H9 (cell line): Measurements from ENCODE around the gene ZNF221. TPM values are rescaled to one million over a fixed set of nuclear protein-coding genes. Genes with fewer than 3 reads are reported as not detected.

ENCODE experiments used
- DNase-seq: peaks from one replicate; pipeline ENCODE4 v3.0.0-alpha.2; 2017
- H2AFZ ChIP-seq: one replicate; pipeline ENCODE4 v1.6.1; 2013; ENCODE audit warnings: mild to moderate bottlenecking, low read length, control low read depth, moderate library complexity
- H2AK5ac ChIP-seq: 2 replicates; pipeline ENCODE4 v1.6.1; 2013; ENCODE audit warnings: low read length, control low read depth, mixed read lengths; ENCODE audit not compliant: insufficient read length
- H2BK120ac ChIP-seq: one replicate; pipeline ENCODE4 v1.6.1; 2013; ENCODE audit warnings: low read depth, mild to moderate bottlenecking, low read length, control low read depth, inconsistent platforms; ENCODE audit not compliant: poor library complexity, severe bottlenecking
- H2BK12ac ChIP-seq: 2 replicates; pipeline ENCODE4 v1.6.1; 2013; ENCODE audit warnings: low read length, control low read depth, mixed read lengths, low read depth; ENCODE audit not compliant: insufficient read length
- H2BK15ac ChIP-seq: 2 replicates; pipeline ENCODE4 v1.6.1; 2013; ENCODE audit warnings: low read depth, low read length, control low read depth
- H2BK20ac ChIP-seq: one replicate; pipeline ENCODE4 v1.6.1; 2013; ENCODE audit warnings: low read depth, mild to moderate bottlenecking, low read length, control low read depth, inconsistent platforms; ENCODE audit not compliant: poor library complexity, severe bottlenecking
- H2BK5ac ChIP-seq: 2 replicates; pipeline ENCODE4 v1.6.1; 2013; ENCODE audit warnings: low read length, control low read depth, mixed read lengths; ENCODE audit not compliant: insufficient read length
- H3K14ac ChIP-seq: 2 replicates; pipeline ENCODE4 v1.6.1; 2013; ENCODE audit warnings: low read length, control low read depth; ENCODE audit not compliant: insufficient read depth
- H3K18ac ChIP-seq: 2 replicates; pipeline ENCODE4 v1.6.1; 2013; ENCODE audit warnings: low read depth, mild to moderate bottlenecking, mixed read lengths, low read length, control low read depth; ENCODE audit not compliant: insufficient read length
- H3K23ac ChIP-seq: 2 replicates; pipeline ENCODE4 v1.6.1; 2013; ENCODE audit warnings: low read length, control low read depth, mixed read lengths, low read depth; ENCODE audit not compliant: insufficient read length
- H3K23me2 ChIP-seq: 2 replicates; pipeline ENCODE4 v1.6.1; 2013; ENCODE audit warnings: low read depth, mild to moderate bottlenecking, mixed read lengths, low read length, control low read depth; ENCODE audit not compliant: insufficient read length, poor library complexity, severe bottlenecking
- H3K27ac ChIP-seq: 2 replicates; pipeline ENCODE4 v1.5.1; 2013; ENCODE audit warnings: low read length, control low read depth, mixed read lengths, low read depth; ENCODE audit not compliant: insufficient read length
- H3K27me3 ChIP-seq: 2 replicates; pipeline ENCODE4 v1.6.1; 2013; ENCODE audit warnings: low read length, control low read depth, inconsistent platforms; ENCODE audit not compliant: insufficient read depth
- H3K4ac ChIP-seq: 2 replicates; pipeline ENCODE4 v1.6.1; 2013; ENCODE audit warnings: low read depth, mild to moderate bottlenecking, control low read depth, inconsistent platforms, low read length, moderate library complexity
- H3K4me1 ChIP-seq: 2 replicates; pipeline ENCODE4 v1.6.1; 2013; ENCODE audit warnings: low read length, control low read depth, inconsistent platforms; ENCODE audit not compliant: insufficient read depth
- H3K4me2 ChIP-seq: 2 replicates; pipeline ENCODE4 v1.6.1; 2013; ENCODE audit warnings: low read length, control low read depth, mixed read lengths; ENCODE audit not compliant: insufficient read length, insufficient read depth
- H3K56ac ChIP-seq: 2 replicates; pipeline ENCODE4 v1.6.1; 2013; ENCODE audit warnings: low read depth, mild to moderate bottlenecking, mixed read lengths, low read length, control low read depth; ENCODE audit not compliant: insufficient read length
- H3K79me1 ChIP-seq: 2 replicates; pipeline ENCODE4 v1.6.1; 2013; ENCODE audit warnings: low read depth, mild to moderate bottlenecking, moderate library complexity, low read length, control low read depth, inconsistent platforms; ENCODE audit not compliant: insufficient read depth, poor library complexity, severe bottlenecking
- H3K79me2 ChIP-seq: 2 replicates; pipeline ENCODE4 v1.6.1; 2013; ENCODE audit warnings: low read length, control low read depth, inconsistent platforms; ENCODE audit not compliant: insufficient read depth
- H3K9ac ChIP-seq: 2 replicates; pipeline ENCODE4 v1.6.1; 2013; ENCODE audit warnings: low read length, control low read depth, mixed read lengths; ENCODE audit not compliant: insufficient read length; ENCODE audit errors: extremely low read depth
- H3K9me3 ChIP-seq: one replicate; pipeline ENCODE4 v1.6.1; 2013; ENCODE audit warnings: low read depth, low read length, inconsistent platforms; ENCODE audit not compliant: control insufficient read depth
- H3T11ph ChIP-seq: one replicate; pipeline ENCODE4 v1.6.1; 2013; ENCODE audit warnings: mild to moderate bottlenecking, low read length, control low read depth, inconsistent platforms
- H4K20me1 ChIP-seq: one replicate; pipeline ENCODE4 v1.6.1; 2013; ENCODE audit not compliant: control insufficient read depth, insufficient read length, insufficient read depth
- H4K5ac ChIP-seq: 2 replicates; pipeline ENCODE4 v1.6.1; 2013; ENCODE audit warnings: low read depth, mild to moderate bottlenecking, mixed read lengths, low read length, control low read depth; ENCODE audit not compliant: insufficient read length
- H4K8ac ChIP-seq: replicated peaks from 2 replicates; pipeline ENCODE4 v1.6.1; 2013; ENCODE audit warnings: low read length, control low read depth, mixed read lengths, low read depth; ENCODE audit not compliant: insufficient read length
- H4K91ac ChIP-seq: 2 replicates; pipeline ENCODE4 v1.6.1; 2013; ENCODE audit warnings: low read depth, mild to moderate bottlenecking, moderate library complexity, mixed read lengths, low read length, control low read depth; ENCODE audit not compliant: insufficient read length
- H3K27ac Mint-ChIP-seq, 3 experiments: 2 replicates in 2 of 3; 3 replicates in 1 of 3; pipeline ENCODE4 v1.8.0; 2020 to 2021; ENCODE audit warnings: mixed read lengths in 3 of 3, mild to moderate bottlenecking in 1 of 3, moderate library complexity in 1 of 3
- H3K27me3 Mint-ChIP-seq: 2 replicates; pipeline ENCODE4 v1.8.0; 2021; ENCODE audit warnings: low read depth, mild to moderate bottlenecking, moderate library complexity, mixed read lengths
- H3K36me3 Mint-ChIP-seq, 3 experiments: 2 replicates in 2 of 3; 3 replicates in 1 of 3; pipeline ENCODE4 v1.8.0; 2020 to 2021; ENCODE audit warnings: low read depth in 3 of 3, mixed read lengths in 3 of 3; ENCODE audit not compliant: insufficient read depth in 1 of 3
- H3K4me1 Mint-ChIP-seq, 2 experiments: 2 replicates each; pipeline ENCODE4 v1.8.0; 2020; ENCODE audit warnings: mixed read lengths in 2 of 2
- H3K4me3 Mint-ChIP-seq, 2 experiments: 2 replicates in 1 of 2; 3 replicates in 1 of 2; pipeline ENCODE4 v1.8.0; 2020 to 2021; ENCODE audit warnings: mild to moderate bottlenecking in 2 of 2, mixed read lengths in 2 of 2, moderate library complexity in 1 of 2
- H3K9me3 Mint-ChIP-seq, 2 experiments: 2 replicates in 1 of 2; 3 replicates in 1 of 2; pipeline ENCODE4 v1.8.0; 2020; ENCODE audit warnings: mild to moderate bottlenecking in 2 of 2, mixed read lengths in 2 of 2, moderate library complexity in 1 of 2
- WGBS: extraction: QIAGEN DNeasy Blood & Tissue Kit; methylation state at CpG from one replicate; pipeline ENCODE4 v1.1.7; 2013; ENCODE audit warnings: missing lambda C conversion rate, low lambda C conversion rate, mixed read lengths; ENCODE audit not compliant: insufficient read length; ENCODE audit errors: extremely low coverage; 5-methylcytosine and 5-hydroxymethylcytosine counted together
- total RNA-seq: library from RNA; stranded (reverse); gene quantifications from 2 replicates; pipeline ENCODE4 v1.2.1, GENCODE V29; 2021
- TF ChIP-seq, protein P1 (sequence below): fragments of 200-600 bp; sonication (generic); conservative IDR thresholded peaks from 3 replicates; pipeline ENCODE4 v1.8.0; 2021; ENCODE audit warnings: antibody characterized with exemption, mild to moderate bottlenecking

Gene ZNF221
- total RNA-seq, 1 experiment from 2014 or later: 8.0 TPM

DNA sequence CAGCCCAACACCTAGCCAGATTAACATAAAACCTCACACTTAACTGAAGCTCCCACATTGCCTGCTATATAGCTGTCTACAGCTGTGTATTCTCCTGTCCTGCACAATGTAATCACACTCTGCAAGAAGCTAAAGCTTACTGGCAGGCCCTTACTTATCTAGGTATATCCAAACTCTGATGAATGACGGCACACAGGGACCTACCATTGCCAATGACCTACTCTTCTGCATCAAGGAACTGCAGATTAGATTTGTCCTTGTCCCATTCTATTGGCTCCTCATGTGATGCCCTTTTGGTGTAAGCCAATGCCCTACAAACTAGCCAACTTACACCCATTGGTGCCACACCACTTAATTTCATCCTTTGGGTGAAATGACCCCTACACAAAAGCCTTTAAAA is 42.4 kb upstream of the ZNF221 start:
- H3T11ph ChIP-seq: no peak overlapping the region
- no peak overlapping the region for H2AFZ ChIP-seq
- peaks cover 5% of the 10 kb centered on the region for H3K27me3 Mint-ChIP-seq
- no peaks in the 10 kb centered on the region for H3K4me1 Mint-ChIP-seq
- no peak overlapping the region for H2BK12ac ChIP-seq
- no peak overlapping the region for H3K56ac ChIP-seq
- H4K8ac ChIP-seq: no peak overlapping the region
- no peak overlapping the region for H2BK5ac ChIP-seq
- H4K5ac ChIP-seq: no peak overlapping the region
- no peaks in the 10 kb centered on the region for H3K27me3 ChIP-seq
- no peak overlapping the region for H3K14ac ChIP-seq
- no peak overlapping the region for H3K23ac ChIP-seq
- peaks cover 76 to 85% of the 10 kb centered on the region in 2 experiments for H3K9me3 Mint-ChIP-seq
- no peaks in the 10 kb centered on the region for H3K79me2 ChIP-seq
- H2BK20ac ChIP-seq: no peak overlapping the region
- H3K4ac ChIP-seq: no peak overlapping the region
- H3K9ac ChIP-seq: no peak overlapping the region
- no peak overlapping the region for H3K4me2 ChIP-seq
- no peak overlapping the region for H2AK5ac ChIP-seq
- no peak overlapping the region for H3K27ac Mint-ChIP-seq
- peaks cover 47% of the 10 kb centered on the region for H3K9me3 ChIP-seq
- H2BK120ac ChIP-seq: no peak overlapping the region
- WGBS: no CpG with 5 or more reads among the region's 1 CpG
- H3K79me1 ChIP-seq: no peaks in the 10 kb centered on the region
- no peak for DNase-seq
- H4K20me1 ChIP-seq: no peaks in the 10 kb centered on the region
- no peak overlapping the region for H3K27ac ChIP-seq
- no peaks in the 10 kb centered on the region for H3K4me1 ChIP-seq
- H4K91ac ChIP-seq: no peak overlapping the region
- peaks cover 36 to 60% (median 43%) of the 10 kb centered on the region in 3 experiments for H3K36me3 Mint-ChIP-seq
- H3K18ac ChIP-seq: no peak overlapping the region
- H3K4me3 Mint-ChIP-seq: no peak overlapping the region
- no peaks in the 10 kb centered on the region for H3K23me2 ChIP-seq
- no peak overlapping the region for H2BK15ac ChIP-seq
- TF ChIP-seq, protein P1, sequence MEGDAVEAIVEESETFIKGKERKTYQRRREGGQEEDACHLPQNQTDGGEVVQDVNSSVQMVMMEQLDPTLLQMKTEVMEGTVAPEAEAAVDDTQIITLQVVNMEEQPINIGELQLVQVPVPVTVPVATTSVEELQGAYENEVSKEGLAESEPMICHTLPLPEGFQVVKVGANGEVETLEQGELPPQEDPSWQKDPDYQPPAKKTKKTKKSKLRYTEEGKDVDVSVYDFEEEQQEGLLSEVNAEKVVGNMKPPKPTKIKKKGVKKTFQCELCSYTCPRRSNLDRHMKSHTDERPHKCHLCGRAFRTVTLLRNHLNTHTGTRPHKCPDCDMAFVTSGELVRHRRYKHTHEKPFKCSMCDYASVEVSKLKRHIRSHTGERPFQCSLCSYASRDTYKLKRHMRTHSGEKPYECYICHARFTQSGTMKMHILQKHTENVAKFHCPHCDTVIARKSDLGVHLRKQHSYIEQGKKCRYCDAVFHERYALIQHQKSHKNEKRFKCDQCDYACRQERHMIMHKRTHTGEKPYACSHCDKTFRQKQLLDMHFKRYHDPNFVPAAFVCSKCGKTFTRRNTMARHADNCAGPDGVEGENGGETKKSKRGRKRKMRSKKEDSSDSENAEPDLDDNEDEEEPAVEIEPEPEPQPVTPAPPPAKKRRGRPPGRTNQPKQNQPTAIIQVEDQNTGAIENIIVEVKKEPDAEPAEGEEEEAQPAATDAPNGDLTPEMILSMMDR: no peak
